ENCODE data around the gene CCP110. TPM values are rescaled to one million over a fixed set of nuclear protein-coding genes. Genes with fewer than 3 reads are reported as not detected.

Gene CCP110
- total RNA-seq, 1 donor from 2014 or later: 7.2 TPM

GRCh38 chr16:19524616-19525384 lies 1.1 kb downstream of the CCP110 start:
- TF ChIP-seq, protein P1, sequence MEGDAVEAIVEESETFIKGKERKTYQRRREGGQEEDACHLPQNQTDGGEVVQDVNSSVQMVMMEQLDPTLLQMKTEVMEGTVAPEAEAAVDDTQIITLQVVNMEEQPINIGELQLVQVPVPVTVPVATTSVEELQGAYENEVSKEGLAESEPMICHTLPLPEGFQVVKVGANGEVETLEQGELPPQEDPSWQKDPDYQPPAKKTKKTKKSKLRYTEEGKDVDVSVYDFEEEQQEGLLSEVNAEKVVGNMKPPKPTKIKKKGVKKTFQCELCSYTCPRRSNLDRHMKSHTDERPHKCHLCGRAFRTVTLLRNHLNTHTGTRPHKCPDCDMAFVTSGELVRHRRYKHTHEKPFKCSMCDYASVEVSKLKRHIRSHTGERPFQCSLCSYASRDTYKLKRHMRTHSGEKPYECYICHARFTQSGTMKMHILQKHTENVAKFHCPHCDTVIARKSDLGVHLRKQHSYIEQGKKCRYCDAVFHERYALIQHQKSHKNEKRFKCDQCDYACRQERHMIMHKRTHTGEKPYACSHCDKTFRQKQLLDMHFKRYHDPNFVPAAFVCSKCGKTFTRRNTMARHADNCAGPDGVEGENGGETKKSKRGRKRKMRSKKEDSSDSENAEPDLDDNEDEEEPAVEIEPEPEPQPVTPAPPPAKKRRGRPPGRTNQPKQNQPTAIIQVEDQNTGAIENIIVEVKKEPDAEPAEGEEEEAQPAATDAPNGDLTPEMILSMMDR (conservative IDR thresholded peaks at IDR 0.05; ENCODE audit: low read depth, low read length): no peak
- no peak for DNase-seq (ENCODE audit: low read depth)
- H3K4me3 ChIP-seq (ENCODE audit: low read depth, low read length): peak overlapping the region; percentile 95

DNA sequence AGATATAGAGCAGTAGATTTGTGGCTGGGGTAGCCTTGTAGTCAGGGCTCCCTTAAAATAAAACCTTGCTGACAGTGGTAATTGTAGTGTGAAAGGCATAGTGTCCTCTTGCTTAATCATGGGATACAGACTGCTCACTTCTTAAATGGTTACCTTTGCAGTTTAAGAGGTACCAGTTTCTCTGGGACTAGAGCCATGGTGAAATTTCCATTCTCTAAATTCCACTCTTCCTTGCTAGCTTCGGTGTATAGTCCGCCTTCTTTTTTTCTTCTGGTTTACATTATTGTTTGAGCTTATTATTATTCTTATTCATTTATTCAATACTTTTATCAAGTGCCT lies 1.6 kb downstream of the CCP110 start:
- no peak for DNase-seq (ENCODE audit: low read depth)
- peak overlapping the region; percentile 95 for H3K4me3 ChIP-seq (ENCODE audit: low read depth, low read length)
- TF ChIP-seq, protein P1 (conservative IDR thresholded peaks at IDR 0.05; ENCODE audit: low read depth, low read length): no peak

GRCh38 chr16:19527161-19527560 lies 3.4 kb downstream of the CCP110 start:
- TF ChIP-seq, protein P1 (conservative IDR thresholded peaks at IDR 0.05; ENCODE audit: low read depth, low read length): no peak
- DNase-seq (ENCODE audit: low read depth): no peak
- H3K4me3 ChIP-seq (ENCODE audit: low read depth, low read length): no peak overlapping the region

- no peak for DNase-seq (ENCODE audit: low read depth)
- H3K4me3 ChIP-seq (ENCODE audit: low read depth, low read length): no peak overlapping the region
- TF ChIP-seq, protein P1 (conservative IDR thresholded peaks at IDR 0.05; ENCODE audit: low read depth, low read length): no peak
Observed at GRCh38 chr16:19528666-19529065, 4.9 kb downstream of the CCP110 start.

GRCh38 chr16:19532601-19533000 lies 8.9 kb downstream of the CCP110 start:
- no peak overlapping the region for H3K4me3 ChIP-seq (ENCODE audit: low read depth, low read length)
- TF ChIP-seq, protein P1 (conservative IDR thresholded peaks at IDR 0.05; ENCODE audit: low read depth, low read length): no peak
- no peak for DNase-seq (ENCODE audit: low read depth)

- no peak for DNase-seq (ENCODE audit: low read depth)
- no peak overlapping the region for H3K4me3 ChIP-seq (ENCODE audit: low read depth, low read length)
- TF ChIP-seq, protein P1 (conservative IDR thresholded peaks at IDR 0.05; ENCODE audit: low read depth, low read length): no peak
Observed at GRCh38 chr16:19540241-19540970, 16.7 kb downstream of the CCP110 start.

Data from epithelial cell of proximal tubule (primary cell).